Sigmoid colon (tissue), 7 donors: ENCODE data around the gene CDC34. TPM values are rescaled to one million over a fixed set of nuclear protein-coding genes. Genes with fewer than 3 reads are reported as not detected.

Experiments
- DNase-seq: peaks from one replicate; pipeline ENCODE4 v3.0.0-alpha.2; 2019
- H3K27ac ChIP-seq, 4 donors: fragments of 200-600 bp; sonication (generic); one replicate each; pipeline ENCODE4 v1.5.1; 2016 to 2019; ENCODE audit warnings: mild to moderate bottlenecking in 1 of 4
- H3K27me3 ChIP-seq, 3 donors: fragments of 200-600 bp; sonication (generic); one replicate each; pipeline ENCODE4 v1.5.1; 2019; ENCODE audit warnings: mild to moderate bottlenecking in 1 of 3
- H3K36me3 ChIP-seq, 4 donors: fragments of 200-600 bp; sonication (generic); one replicate each; pipeline ENCODE4 v1.5.1; 2016 to 2019
- H3K4me1 ChIP-seq, 4 donors: fragments of 200-600 bp; sonication (generic); one replicate each; pipeline ENCODE4 v1.5.1; 2017 to 2019
- H3K4me3 ChIP-seq, 4 donors: fragments of 200-600 bp; sonication (generic); one replicate each; pipeline ENCODE4 v1.5.1; 2017 to 2019; ENCODE audit warnings: mild to moderate bottlenecking in 2 of 4, moderate library complexity in 1 of 4
- H3K9me3 ChIP-seq, 4 donors: fragments of 200-600 bp in 3 of 4; sonication (generic) in 3 of 4; one replicate each; pipeline versions ENCODE4 v1.5.1 to v1.6.1; 2013 to 2019
- CTCF ChIP-seq, 4 experiments: fragments of 450-650 bp in 3 of 4; fragments of 200-600 bp in 1 of 4; IDR thresholded peaks; one replicate each; pipeline ENCODE4 v1.5.1; 2016 to 2019; ENCODE audit warnings: antibody characterized with exemption in 4 of 4, mild to moderate bottlenecking in 3 of 4, moderate library complexity in 2 of 4
- EP300 ChIP-seq, 4 donors: sonication (generic); formaldehyde crosslinking; IDR thresholded peaks; one replicate each; pipeline ENCODE4 v1.6.1; 2017; ENCODE audit warnings: antibody characterized with exemption in 4 of 4
- POLR2A ChIP-seq, 2 donors: fragments of 450-650 bp; IDR thresholded peaks; one replicate each; pipeline ENCODE4 v1.6.1; 2016; ENCODE audit warnings: antibody characterized with exemption in 2 of 2, mild to moderate bottlenecking in 2 of 2, moderate library complexity in 2 of 2
- POLR2AphosphoS5 ChIP-seq, 4 donors: sonication (generic); formaldehyde crosslinking; IDR thresholded peaks; one replicate each; pipeline ENCODE4 v1.6.1; 2017; ENCODE audit warnings: antibody characterized with exemption in 4 of 4
- WGBS, 2 donors: extraction: QIAGEN DNeasy Blood & Tissue Kit; methylation state at CpG; one replicate each; pipeline ENCODE4 v1.1.7; 2013; 5-methylcytosine and 5-hydroxymethylcytosine counted together
- intact Hi-C: fragments of 100-400 bp; cut with DNase I; formaldehyde crosslinking; loops from one replicate; pipeline ENCODE4 v1.15.1; 2023
- polyA plus RNA-seq, 3 donors: library from polyadenylated mRNA; stranded (reverse); fragments of 200-250 nt; gene quantifications; one replicate each; pipeline ENCODE4 v1.2.3, GENCODE V29; 2013
- total RNA-seq, 4 donors: library from RNA; depleted of rRNA; stranded (reverse); fragments of >200 nt; gene quantifications; one replicate each; pipeline ENCODE4 v1.1.0, GENCODE V29; 2016
- donor health status: healthy with polysubstance abuse.
- donor health status: Bipolar disorder and iron deficiency.
- donor health status: healthy.

Gene CDC34
- total and polyA plus RNA-seq, 7 donors, result 74.9 to 152 (median 96.7) TPM

- intact Hi-C loops, result loop anchor here (1.0 to 10.0 kb wide), 2 partner anchors 39 to 693 kb away; partner anchors contain the start of gene CIRBP
- 1% methylated on average over 79 of the region's 79 CpGs for WGBS, 2 donors
- DNase-seq, result peak; percentile 99
Observed at GRCh38 chr19:572140-572742, 40.7 kb downstream of the CDC34 start, which contains the start of gene BSG. Gene BSG, plus strand, starts transcription at chr19:572596. Its CDS starts 39 bp downstream, at chr19:572635.

GRCh38 chr19:572743-573518 lies 41.4 kb downstream of the CDC34 start:
- Histone ChIP-seq H3K4me3 (peak overlapping the region; percentile 98 to 100 (median 100)), H3K27me3 (no peaks in the 10 kb centered on the region), H3K27ac (peak overlapping the region; percentile 96 to 98 (median 97)), H3K4me1 (peaks cover 0 to 60% (median 55%) of the 10 kb centered on the region in 4 donors), H3K9me3 (no peaks in the 10 kb centered on the region), H3K36me3 (peaks cover 0 to 8% (median 2%) of the 10 kb centered on the region in 4 donors)
- TF ChIP-seq EP300 (IDR thresholded peaks at IDR 0.05), result no peak
- TF ChIP-seq POLR2AphosphoS5 (IDR thresholded peaks at IDR 0.05), result no peak
- no peak for TF ChIP-seq CTCF (IDR thresholded peaks at IDR 0.05)
- no peak for TF ChIP-seq POLR2A (IDR thresholded peaks at IDR 0.05)
- DNase-seq, result peak; percentile 82
- WGBS, 2 donors, result 1% methylated on average over 55 of the region's 55 CpGs
- intact Hi-C loops, result loop anchor here (1.0 to 10.0 kb wide), 2 partner anchors 40 to 692 kb away; partner anchors contain the start of gene CIRBP

More at GRCh38 chr19:572140-572742, 40.7 kb downstream of the CDC34 start, which contains the start of gene BSG:
- H3K36me3 ChIP-seq, result peaks cover 0 to under 1% (median 0%) of the 10 kb centered on the region in 4 donors
- H3K27me3 ChIP-seq, result no peaks in the 10 kb centered on the region
- TF ChIP-seq CTCF (IDR thresholded peaks at IDR 0.05) (no peak), POLR2AphosphoS5 (IDR thresholded peaks at IDR 0.05) (peak; percentile 93 to 99 (median 98)), EP300 (IDR thresholded peaks at IDR 0.05) (peak in 1 of 4 donors; percentile 58), POLR2A (IDR thresholded peaks at IDR 0.05) (peak; percentile 74 to 83)
- H3K4me1 ChIP-seq, result peaks cover 0 to 65% (median 54%) of the 10 kb centered on the region in 4 donors
- no peaks in the 10 kb centered on the region for H3K9me3 ChIP-seq
- H3K27ac ChIP-seq, result peak within 1 kb of the TSS; percentile 96 to 98 (median 97)
- H3K4me3 ChIP-seq, result peak within 1 kb of the TSS; percentile 98 to 100 (median 100)

GRCh38 chr19:573519-573825 lies 41.9 kb downstream of the CDC34 start:
- H3K4me3 ChIP-seq, result peak overlapping the region; percentile 98 to 100 (median 100)
- TF ChIP-seq CTCF (IDR thresholded peaks at IDR 0.05), result no peak
- TF ChIP-seq POLR2A (IDR thresholded peaks at IDR 0.05), result no peak
- TF ChIP-seq POLR2AphosphoS5 (IDR thresholded peaks at IDR 0.05), result peak in 1 of 4 donors; percentile 8
- no peak for TF ChIP-seq EP300 (IDR thresholded peaks at IDR 0.05)
- peaks cover 5 to 13% (median 6%) of the 10 kb centered on the region in 4 donors for H3K36me3 ChIP-seq
- peak overlapping the region; percentile 96 to 98 (median 97) for H3K27ac ChIP-seq
- H3K9me3 ChIP-seq, result no peaks in the 10 kb centered on the region
- H3K4me1 ChIP-seq, result peaks cover 0 to 60% (median 55%) of the 10 kb centered on the region in 4 donors
- DNase-seq, result no peak
- intact Hi-C loops, result loop anchor here (10.0 kb wide), 1 partner anchor 691 kb away; the partner anchor contains the start of gene CIRBP
- H3K27me3 ChIP-seq, result no peaks in the 10 kb centered on the region
- WGBS, 2 donors, result 1 to 2% methylated on average over 15 of the region's 15 CpGs

- H3K27me3 ChIP-seq, result no peaks in the 10 kb centered on the region
- H3K36me3 ChIP-seq, result peaks cover 7 to 22% (median 11%) of the 10 kb centered on the region in 4 donors
- no peaks in the 10 kb centered on the region for H3K9me3 ChIP-seq
- intact Hi-C loops, result loop anchor here (5.0 to 10.0 kb wide), 2 partner anchors 57 to 690 kb away; partner anchors contain the start of genes CIRBP and POLRMT
- H3K27ac ChIP-seq, result peak overlapping the region; percentile 55 to 98 (median 97)
- 13 to 52% methylated on average over 32 of the region's 32 CpGs for WGBS, 2 donors
- TF ChIP-seq EP300 (IDR thresholded peaks at IDR 0.05) (no peak), POLR2AphosphoS5 (IDR thresholded peaks at IDR 0.05) (no peak), CTCF (IDR thresholded peaks at IDR 0.05) (no peak), POLR2A (IDR thresholded peaks at IDR 0.05) (no peak)
- H3K4me3 ChIP-seq, result peak overlapping the region; percentile 33 to 100 (median 72)
- peaks cover 0 to 60% (median 55%) of the 10 kb centered on the region in 4 donors for H3K4me1 ChIP-seq
- DNase-seq, result no peak
Observed at GRCh38 chr19:574658-575526, 43.3 kb downstream of the CDC34 start.
